GM18507 (cell line): ENCODE results near the gene HSH2D.
A peak's percentile ranks its signal among the peaks of the same experiment; 100 is the strongest.

Experiments
- DNase-seq: peaks from one replicate; pipeline ENCODE4 v3.0.0; 2011; ENCODE audit warnings: low read depth; ENCODE audit not compliant: insufficient read length; ENCODE audit errors: extremely low spot score
- FAIRE-seq: peaks from 2 replicates; lab custom pipeline; 2011; peaks lifted over from hg19 to GRCh38; lab: Jason Lieb, UNC

Gene HSH2D

GRCh38 chr19:16185123-16185767 lies 41.8 kb downstream of the HSH2D start, which contains the start of gene FAM32A:
Gene FAM32A (plus strand): TSS chr19:16185410. CDS start chr19:16185443, 33 bp downstream.
- FAIRE-seq = peak; percentile 99
- DNase-seq = peak; percentile 98

- DNase-seq (no peak), FAIRE-seq (no peak)
Measured at GRCh38 chr19:16185768-16186123, 42.3 kb downstream of the HSH2D start.

DNA sequence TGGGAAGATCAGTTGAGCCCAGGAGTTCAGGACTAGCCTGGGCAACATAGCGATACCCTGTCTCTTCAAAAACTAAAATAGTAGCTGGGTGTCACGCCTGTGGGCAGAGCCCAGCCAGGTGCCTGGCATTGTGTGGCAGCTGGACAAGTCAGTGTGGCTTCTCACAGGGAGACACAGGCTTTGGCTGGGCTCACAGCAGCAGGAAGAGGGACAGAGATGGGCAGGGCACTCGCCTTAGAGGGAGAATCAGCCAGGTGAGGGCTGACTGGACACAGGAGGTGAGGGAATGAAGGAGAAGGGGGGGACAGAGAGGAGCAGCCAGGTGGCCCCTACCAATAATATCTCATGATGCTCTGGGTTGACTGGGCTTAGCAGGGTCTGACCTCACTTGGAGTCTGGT lies 45.0 kb downstream of the HSH2D start:
- no peak for FAIRE-seq
- DNase-seq = no peak

DNA sequence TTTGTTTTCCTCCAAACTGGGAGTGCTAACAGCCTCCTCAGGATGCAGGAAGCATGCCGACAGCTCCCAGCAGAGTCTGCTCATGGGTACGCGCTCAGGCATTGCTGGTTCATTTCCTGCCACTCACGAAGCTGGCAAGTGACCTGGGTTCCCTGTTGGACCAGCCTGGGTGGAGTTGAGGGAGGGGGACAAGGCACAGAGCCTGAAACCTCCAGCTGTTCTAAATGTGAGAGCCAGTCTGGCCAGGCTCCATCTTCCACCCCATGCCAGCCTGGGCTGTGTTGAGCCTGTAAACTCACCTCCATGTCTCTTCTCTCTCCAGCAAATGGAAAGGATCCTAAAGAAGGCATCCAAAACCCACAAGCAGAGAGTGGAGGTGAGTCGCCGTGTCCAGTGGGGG lies 46.7 kb downstream of the HSH2D start:
- DNase-seq (no peak), FAIRE-seq (no peak)

DNA sequence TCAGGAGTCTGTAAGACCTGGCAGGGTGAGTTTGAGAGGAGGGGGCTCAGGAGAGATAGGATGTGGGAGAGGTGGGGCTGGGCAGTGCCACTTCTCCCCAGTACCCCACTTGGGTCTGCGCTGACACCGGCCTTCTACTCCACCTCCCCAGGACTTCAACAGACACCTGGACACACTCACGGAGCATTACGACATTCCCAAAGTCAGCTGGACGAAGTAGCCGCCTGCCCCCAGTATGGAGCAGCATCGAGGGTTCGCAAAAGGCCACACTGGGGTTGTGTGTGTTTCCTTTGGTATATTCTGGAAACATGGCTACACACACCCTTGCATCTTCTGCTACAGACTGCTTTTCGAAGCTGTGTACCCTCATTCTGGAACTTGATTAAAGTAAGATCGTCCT lies 47.3 kb downstream of the HSH2D start:
- DNase-seq (no peak), FAIRE-seq (no peak)

- FAIRE-seq = no peak
- DNase-seq = no peak
Measured at GRCh38 chr19:16191216-16191908, 47.9 kb downstream of the HSH2D start.

GRCh38 chr19:16193466-16193865 lies 50.0 kb downstream of the HSH2D start:
- no peak for FAIRE-seq
- DNase-seq = no peak

GRCh38 chr19:16197188-16197621 lies 53.7 kb downstream of the HSH2D start:
- no peak for DNase-seq
- no peak for FAIRE-seq

DNA sequence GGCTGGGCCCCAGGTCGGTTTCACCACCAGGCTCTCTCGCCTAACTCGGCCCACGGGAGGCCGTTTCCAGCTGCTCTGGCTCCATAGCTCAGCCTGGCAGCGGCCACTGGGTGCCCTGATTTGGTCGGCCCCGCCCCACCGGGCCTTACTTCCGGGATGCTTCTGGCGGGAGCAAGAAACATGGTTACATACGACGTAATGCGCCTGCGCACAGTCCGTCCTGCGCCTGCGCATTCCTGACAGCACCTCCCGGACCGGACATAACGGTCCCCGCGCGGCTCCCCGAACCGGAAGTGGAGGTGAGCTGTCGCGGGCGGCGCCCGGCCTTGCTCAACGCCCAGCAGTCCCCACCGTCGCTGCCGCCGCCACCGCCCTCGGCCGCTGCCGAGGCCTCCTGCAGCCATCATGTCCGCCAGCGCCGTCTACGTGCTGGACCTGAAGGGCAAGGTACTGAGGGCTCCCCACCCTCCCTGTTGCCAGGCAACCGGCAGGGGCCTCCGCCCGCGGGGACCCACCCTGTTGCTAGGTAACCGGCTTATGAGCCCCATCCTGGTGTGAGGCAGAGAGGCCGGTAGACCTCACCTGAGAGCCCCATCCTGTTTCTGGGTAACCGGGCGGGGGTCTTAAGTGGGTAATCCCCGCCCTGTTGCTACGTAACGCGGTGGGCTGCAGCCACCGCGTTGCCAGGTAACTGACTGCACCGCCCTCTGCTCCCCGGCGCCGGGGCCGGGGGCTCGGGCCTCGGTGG lies 54.3 kb downstream of the HSH2D start, which contains the start of gene AP1M1:
AP1M1 (plus strand) TSS at position 290 of the 748 bp plus-strand sequence; CDS start at position 406, 116 bp downstream.
- peak; percentile 93 for FAIRE-seq
- peak; percentile 99 for DNase-seq

GRCh38 chr19:16198370-16198651 lies 54.8 kb downstream of the HSH2D start:
- DNase-seq (no peak), FAIRE-seq (no peak)

- FAIRE-seq = no peak
Measured at GRCh38 chr19:16199275-16199932, 55.9 kb downstream of the HSH2D start.

GRCh38 chr19:16200038-16201010 lies 56.8 kb downstream of the HSH2D start:
- DNase-seq (no peak), FAIRE-seq (no peak)

More at GRCh38 chr19:16199275-16199932, 55.9 kb downstream of the HSH2D start:
- no peak for DNase-seq

DNA sequence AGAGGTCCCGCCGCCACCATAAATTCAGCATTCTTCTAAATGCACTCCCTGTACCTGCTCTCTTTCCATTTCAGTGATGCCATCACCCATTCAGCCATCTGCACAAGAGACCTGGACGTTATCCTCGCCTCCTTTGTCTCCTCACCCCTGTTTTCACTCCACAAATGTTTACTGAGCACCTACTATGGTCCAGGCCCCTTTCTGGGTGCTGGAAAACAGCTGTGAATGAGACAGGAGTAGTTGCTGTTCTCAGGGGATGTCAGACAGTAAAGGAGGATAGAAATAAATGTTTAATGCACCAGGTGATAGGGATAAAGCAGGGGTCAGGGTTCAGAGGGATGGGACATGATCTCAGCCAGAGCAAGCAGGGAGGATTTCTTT lies 57.5 kb downstream of the HSH2D start:
- DNase-seq (no peak), FAIRE-seq (no peak)

DNA sequence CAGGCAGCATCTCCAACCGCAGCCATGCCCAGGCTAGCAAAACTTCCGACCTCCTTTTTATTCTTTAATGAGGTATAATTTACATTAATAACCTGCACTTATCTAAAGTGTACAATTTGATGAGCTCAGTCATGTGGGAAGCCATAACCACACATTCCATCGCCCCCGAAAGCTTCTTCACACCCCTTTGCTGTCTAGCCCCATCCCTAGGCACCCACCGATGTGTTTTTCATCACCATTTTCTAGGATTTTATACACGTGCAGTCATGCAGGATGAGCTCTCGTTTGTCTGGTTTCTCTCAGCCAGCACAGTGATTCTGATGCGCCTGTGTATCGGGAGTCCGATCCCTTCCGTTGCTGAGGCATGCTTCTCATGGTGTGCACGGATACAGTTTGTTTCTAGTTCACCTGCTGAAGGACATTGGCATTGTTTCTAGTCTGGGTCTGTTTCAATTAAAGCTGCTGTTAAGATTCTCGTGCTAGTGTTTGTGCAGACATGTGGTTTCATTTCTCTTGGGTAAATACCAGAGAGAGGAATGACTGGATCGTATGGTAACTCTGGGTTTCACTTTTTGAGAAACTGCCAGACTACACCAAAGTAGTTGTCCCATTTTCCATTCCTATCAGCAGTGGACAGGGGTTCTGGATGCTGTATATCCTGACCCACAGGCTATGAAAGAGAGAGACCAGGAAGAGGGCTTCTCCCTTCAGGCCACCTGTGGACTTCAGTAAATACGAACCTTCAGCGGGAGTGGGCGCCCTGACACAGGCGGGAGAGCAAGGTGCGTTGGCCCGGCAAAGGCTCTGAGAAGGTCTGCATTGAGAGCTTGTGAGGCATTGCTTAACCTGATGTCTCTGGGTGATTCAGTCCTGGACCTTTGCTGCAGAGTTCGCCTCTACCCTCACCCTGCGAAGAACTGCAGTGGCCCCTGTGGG lies 59.1 kb downstream of the HSH2D start:
- FAIRE-seq (peak; percentile 59), DNase-seq (no peak)

DNA sequence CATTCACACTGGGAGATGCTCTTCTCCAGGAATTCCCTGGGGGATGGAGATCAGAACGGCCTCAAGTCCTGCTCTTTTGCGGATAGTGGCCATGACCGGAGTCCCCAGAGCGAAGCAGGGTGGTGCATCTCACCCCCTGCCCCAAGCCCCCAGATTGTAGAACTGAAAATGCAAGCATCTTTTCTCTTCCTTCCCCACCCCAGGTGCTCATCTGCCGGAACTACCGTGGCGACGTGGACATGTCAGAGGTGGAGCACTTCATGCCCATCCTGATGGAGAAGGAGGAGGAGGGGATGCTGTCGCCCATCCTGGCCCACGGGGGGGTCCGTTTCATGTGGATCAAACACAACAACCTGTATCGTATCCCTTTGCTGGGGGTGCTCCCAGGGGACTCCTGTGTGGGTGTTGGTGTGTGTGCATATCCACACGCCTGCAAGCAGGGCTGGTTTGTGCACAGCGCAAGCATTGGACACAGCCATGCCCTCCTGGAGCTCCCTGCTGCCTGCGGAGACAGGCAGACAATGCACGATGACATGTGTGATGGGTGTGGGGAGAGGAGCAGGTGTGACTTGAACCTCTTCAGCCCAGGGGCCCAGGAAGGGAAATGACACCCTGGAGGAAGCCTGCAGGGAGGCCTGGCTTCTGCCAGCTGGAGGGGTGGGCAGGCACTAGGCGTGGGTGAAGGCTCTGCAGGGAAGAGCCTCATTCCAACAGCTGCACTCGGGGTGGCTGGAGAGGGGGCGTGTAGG lies 59.9 kb downstream of the HSH2D start:
- no peak for FAIRE-seq
- DNase-seq = no peak

DNA sequence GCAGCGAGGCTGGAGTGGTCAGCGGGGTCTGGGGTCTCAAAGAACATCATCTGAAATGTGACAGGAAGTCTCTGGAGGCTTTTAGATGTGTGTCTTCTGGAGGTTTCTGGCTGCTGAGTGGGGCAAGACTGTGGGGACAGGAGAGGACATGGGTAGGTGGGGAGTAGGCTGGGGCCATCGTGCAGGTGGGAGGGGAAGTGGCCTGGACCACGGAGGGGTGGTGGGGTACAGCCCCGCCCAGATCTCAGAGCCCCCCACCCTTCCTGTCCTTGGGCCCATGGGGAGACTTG lies 60.5 kb downstream of the HSH2D start:
- DNase-seq = no peak

DNA sequence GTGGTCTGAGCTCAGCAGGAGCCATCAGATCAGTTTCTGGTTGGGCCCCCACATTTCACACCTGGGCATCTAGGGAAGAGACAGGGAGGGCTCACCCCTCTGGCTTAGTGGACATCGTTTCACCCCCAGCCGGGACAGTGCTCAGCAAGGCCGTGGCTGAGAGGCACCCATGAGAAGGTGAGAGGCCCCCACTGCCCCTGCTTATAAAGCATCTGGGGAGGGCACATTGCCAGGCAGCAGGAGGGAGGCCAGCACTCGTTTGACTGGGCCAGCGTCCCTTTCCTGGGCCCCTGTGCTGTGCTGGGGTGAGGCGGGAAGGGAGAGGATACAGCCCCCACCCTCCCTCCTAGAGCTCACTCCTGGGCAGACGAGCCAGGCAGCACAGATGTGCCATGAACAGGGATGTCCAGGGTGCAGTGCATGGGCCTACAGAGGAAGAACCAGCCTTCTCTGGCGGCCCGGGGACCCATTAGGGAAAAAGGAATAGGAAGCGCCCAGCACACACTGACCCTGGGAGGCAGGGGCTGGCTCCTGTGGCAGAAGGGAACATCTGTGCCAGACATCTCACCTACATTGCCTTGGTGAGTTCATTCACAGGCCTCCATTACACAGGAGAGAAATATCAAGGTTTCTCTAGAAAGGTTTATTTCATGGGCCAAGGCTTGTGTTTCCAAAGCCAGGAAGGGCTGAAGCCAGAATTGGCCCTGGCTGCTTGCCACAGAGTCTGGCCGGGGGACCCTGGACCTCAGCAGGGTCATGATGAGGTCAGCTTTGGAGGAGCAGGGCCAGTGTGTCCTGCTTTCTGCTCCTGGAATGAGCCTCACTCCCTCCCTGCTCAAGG lies 61.9 kb downstream of the HSH2D start:
- FAIRE-seq = no peak

More for the DNA sequence above, 60.5 kb downstream of the HSH2D start:
- no peak for FAIRE-seq

More for the DNA sequence above, 61.9 kb downstream of the HSH2D start:
- no peak for DNase-seq
